Mesendoderm (in vitro differentiated cells): ENCODE data around the gene CADPS.

ENCODE experiments used
- DNase-seq: peaks from one replicate; pipeline ENCODE4 v3.0.0; 2013
- H2AK5ac ChIP-seq: 2 replicates; pipeline ENCODE4 v1.6.1; 2013; ENCODE audit warnings: low read length, inconsistent platforms
- H2BK120ac ChIP-seq: 2 replicates; pipeline ENCODE4 v1.6.1; 2013; ENCODE audit warnings: low read depth, mild to moderate bottlenecking, low read length, moderate library complexity, mixed read lengths
- H2BK15ac ChIP-seq: replicated peaks from 2 replicates; pipeline ENCODE4 v1.6.1; 2013; ENCODE audit warnings: low read depth, mild to moderate bottlenecking, moderate library complexity
- H2BK5ac ChIP-seq: 2 replicates; pipeline ENCODE4 v1.6.1; 2013; ENCODE audit warnings: low read length, inconsistent platforms
- H3K18ac ChIP-seq: 2 replicates; pipeline ENCODE4 v1.6.1; 2013; ENCODE audit warnings: mild to moderate bottlenecking, low read length, mixed read lengths
- H3K23ac ChIP-seq: one replicate; pipeline ENCODE4 v1.6.1; 2013; ENCODE audit warnings: low read length
- H3K27ac ChIP-seq: 2 replicates; pipeline ENCODE4 v1.5.1; 2013; ENCODE audit warnings: low read depth, mild to moderate bottlenecking, inconsistent platforms, low read length, moderate library complexity
- H3K27me3 ChIP-seq: 2 replicates; pipeline ENCODE4 v1.6.1; 2013; ENCODE audit warnings: low read length, control low read depth, mild to moderate bottlenecking, inconsistent platforms; ENCODE audit not compliant: insufficient read depth, poor library complexity
- H3K36me3 ChIP-seq: 2 replicates; pipeline ENCODE4 v1.6.1; 2013; ENCODE audit warnings: low read length, inconsistent platforms; ENCODE audit not compliant: control insufficient read depth, insufficient read depth
- H3K4ac ChIP-seq: one replicate; pipeline ENCODE4 v1.6.1; 2013; ENCODE audit warnings: low read depth, mild to moderate bottlenecking, low read length, moderate library complexity
- H3K4me1 ChIP-seq: 2 replicates; pipeline ENCODE4 v1.6.1; 2013; ENCODE audit warnings: low read depth, low read length, inconsistent platforms; ENCODE audit not compliant: control insufficient read depth
- H3K4me2 ChIP-seq: 2 replicates; pipeline ENCODE4 v1.6.1; 2013; ENCODE audit warnings: low read length
- H3K4me3 ChIP-seq: 2 replicates; pipeline ENCODE4 v1.5.1; 2013; ENCODE audit warnings: mild to moderate bottlenecking, low read length
- H3K56ac ChIP-seq: one replicate; pipeline ENCODE4 v1.6.1; 2013; ENCODE audit warnings: low read length
- H3K79me1 ChIP-seq: 2 replicates; pipeline ENCODE4 v1.6.1; 2013; ENCODE audit warnings: low read length, inconsistent platforms
- H3K79me2 ChIP-seq: 2 replicates; pipeline ENCODE4 v1.6.1; 2013; ENCODE audit warnings: mild to moderate bottlenecking, low read length; ENCODE audit not compliant: control insufficient read depth, insufficient read depth
- H3K9ac ChIP-seq: 2 replicates; pipeline ENCODE4 v1.6.1; 2013; ENCODE audit warnings: low read length, inconsistent platforms
- H4K5ac ChIP-seq: one replicate; pipeline ENCODE4 v1.6.1; 2013; ENCODE audit warnings: low read length
- H4K8ac ChIP-seq: one replicate; pipeline ENCODE4 v1.6.1; 2013; ENCODE audit warnings: low read depth, mild to moderate bottlenecking, control low read depth, low read length, moderate library complexity
- WGBS: extraction: QIAGEN DNeasy Blood & Tissue Kit; methylation state at CpG from one replicate; pipeline ENCODE4 v1.1.7; 2013; ENCODE audit warnings: low lambda C conversion rate, missing lambda C conversion rate; ENCODE audit not compliant: insufficient coverage; ENCODE audit errors: extremely low coverage; 5-methylcytosine and 5-hydroxymethylcytosine counted together

The CADPS gene

DNA sequence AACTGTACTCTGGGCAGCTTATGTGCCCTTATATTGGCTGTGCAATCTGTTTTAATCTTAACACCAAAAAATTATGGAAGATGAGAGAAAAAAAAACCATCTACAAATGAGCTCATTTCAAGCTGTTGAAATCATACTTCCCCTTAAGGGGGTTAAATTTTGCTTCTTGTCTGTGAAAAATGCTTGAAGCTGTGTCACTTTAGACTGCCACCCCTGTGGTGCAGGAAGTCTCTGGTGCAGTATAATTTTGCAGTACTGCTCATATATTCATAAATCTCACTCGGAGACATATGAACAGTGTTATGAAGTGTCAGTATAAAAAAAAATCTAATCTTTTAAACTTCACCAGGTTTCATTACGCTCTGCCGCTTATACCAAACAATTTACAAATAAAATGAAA, 471.5 kb downstream of the CADPS start:
- no peak overlapping the region for H3K23ac ChIP-seq
- no peak overlapping the region for H3K4ac ChIP-seq
- H3K27me3 ChIP-seq: no peaks in the 10 kb centered on the region
- H3K36me3 ChIP-seq: no peaks in the 10 kb centered on the region
- H3K18ac ChIP-seq: no peak overlapping the region
- H4K5ac ChIP-seq: no peak overlapping the region
- no peaks in the 10 kb centered on the region for H3K79me2 ChIP-seq
- H3K9ac ChIP-seq: no peak overlapping the region
- DNase-seq: no peak
- H3K79me1 ChIP-seq: no peaks in the 10 kb centered on the region
- H3K56ac ChIP-seq: no peak overlapping the region
- whole genome bisulfite sequencing: no CpG with 5 or more reads among the region's 3 CpGs
- H4K8ac ChIP-seq: no peak overlapping the region
- no peak overlapping the region for H3K4me2 ChIP-seq
- H2BK5ac ChIP-seq: no peak overlapping the region
- no peak overlapping the region for H2BK120ac ChIP-seq
- no peak overlapping the region for H3K4me3 ChIP-seq
- H2AK5ac ChIP-seq: no peak overlapping the region
- no peak overlapping the region for H3K27ac ChIP-seq
- no peak overlapping the region for H2BK15ac ChIP-seq
- no peaks in the 10 kb centered on the region for H3K4me1 ChIP-seq

DNA sequence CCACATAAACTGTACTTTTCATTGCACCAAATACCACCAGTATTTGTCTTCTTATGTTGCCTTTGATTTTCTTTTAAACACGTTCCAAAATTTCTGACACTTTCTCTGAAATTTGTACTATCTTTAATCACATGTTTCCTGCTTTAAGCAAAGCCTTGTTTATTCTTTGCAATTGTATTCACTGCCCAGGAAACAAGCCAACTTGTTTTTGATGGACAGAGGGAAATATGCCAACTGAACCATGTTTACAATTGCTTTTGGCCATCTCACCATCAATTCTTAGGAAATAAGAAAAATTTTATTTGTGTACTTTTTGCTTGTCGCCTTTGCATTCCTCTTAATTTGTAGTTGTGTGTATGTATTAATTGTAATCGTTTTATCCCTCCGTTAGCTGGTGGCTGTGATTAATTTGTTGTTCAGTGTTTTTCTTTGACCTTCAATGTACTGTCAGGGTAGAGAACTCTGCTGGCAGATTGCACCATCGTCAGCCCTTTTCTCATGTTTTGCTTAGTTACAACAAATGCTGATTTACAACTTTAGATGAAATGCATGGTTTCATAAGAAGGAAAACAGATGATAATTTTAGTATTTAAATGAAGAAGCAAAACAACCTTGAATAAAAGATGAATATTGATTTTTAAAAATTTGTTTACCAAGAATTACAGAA, 482.5 kb downstream of the CADPS start:
- WGBS: no CpG with 5 or more reads among the region's 5 CpGs

DNA sequence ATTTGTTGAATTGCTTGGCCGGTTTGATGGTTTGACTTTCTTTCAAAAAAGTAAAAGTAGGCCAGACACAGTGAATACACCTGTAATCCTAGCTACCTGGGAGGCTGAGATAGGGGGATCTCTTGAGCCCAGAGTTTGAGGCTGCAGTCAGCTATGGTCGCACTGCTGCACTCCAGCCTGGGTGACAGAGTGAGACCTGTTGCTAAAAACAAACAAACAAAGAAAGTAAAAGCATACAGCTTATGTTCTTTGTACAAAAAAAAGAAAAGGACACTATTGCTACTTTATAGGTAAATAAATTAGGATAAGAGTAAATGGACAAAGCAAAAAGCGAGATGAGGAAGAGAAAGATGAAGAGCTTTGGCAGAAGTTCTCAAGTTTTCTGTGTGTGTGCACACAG, 488.0 kb downstream of the CADPS start:
- no peak for DNase-seq
- Histone ChIP-seq H3K79me1 (no peaks in the 10 kb centered on the region), H3K4me3 (no peak overlapping the region), H3K23ac (no peak overlapping the region), H2BK120ac (no peak overlapping the region), H2BK15ac (no peak overlapping the region), H3K27ac (no peak overlapping the region), H3K79me2 (no peaks in the 10 kb centered on the region), H3K9ac (no peak overlapping the region), H3K36me3 (no peaks in the 10 kb centered on the region), H3K4ac (no peak overlapping the region), H3K27me3 (peaks cover under 1% of the 10 kb centered on the region), H2AK5ac (no peak overlapping the region), H2BK5ac (no peak overlapping the region), H3K18ac (no peak overlapping the region), H3K4me1 (no peaks in the 10 kb centered on the region), H3K4me2 (no peak overlapping the region), H3K56ac (no peak overlapping the region), H4K5ac (no peak overlapping the region), H4K8ac (no peak overlapping the region)
- WGBS: no CpG with 5 or more reads among the region's 3 CpGs

More for the DNA sequence above, 482.5 kb downstream of the CADPS start:
- H2BK120ac ChIP-seq: no peak overlapping the region
- H3K23ac ChIP-seq: no peak overlapping the region
- H3K27me3 ChIP-seq: no peaks in the 10 kb centered on the region
- H3K4ac ChIP-seq: no peak overlapping the region
- H3K79me1 ChIP-seq: no peaks in the 10 kb centered on the region
- H3K36me3 ChIP-seq: no peaks in the 10 kb centered on the region
- no peak overlapping the region for H2BK15ac ChIP-seq
- no peak overlapping the region for H2AK5ac ChIP-seq
- H3K27ac ChIP-seq: no peak overlapping the region
- H3K56ac ChIP-seq: no peak overlapping the region
- no peaks in the 10 kb centered on the region for H3K79me2 ChIP-seq
- DNase-seq: no peak
- H3K9ac ChIP-seq: no peak overlapping the region
- H3K4me3 ChIP-seq: no peak overlapping the region
- no peak overlapping the region for H4K5ac ChIP-seq
- no peak overlapping the region for H3K4me2 ChIP-seq
- H3K4me1 ChIP-seq: no peaks in the 10 kb centered on the region
- H4K8ac ChIP-seq: no peak overlapping the region
- no peak overlapping the region for H2BK5ac ChIP-seq
- H3K18ac ChIP-seq: no peak overlapping the region

GRCh38 chr3:62379321-62379798, 495.9 kb downstream of the CADPS start:
- Histone ChIP-seq H3K4me3 (no peak overlapping the region), H2BK5ac (no peak overlapping the region), H3K79me1 (no peaks in the 10 kb centered on the region), H2AK5ac (no peak overlapping the region), H3K23ac (no peak overlapping the region), H3K27me3 (peaks cover 75% of the 10 kb centered on the region), H3K4ac (no peak overlapping the region), H3K4me1 (no peaks in the 10 kb centered on the region), H3K56ac (no peak overlapping the region), H3K9ac (no peak overlapping the region), H3K36me3 (no peaks in the 10 kb centered on the region), H2BK15ac (no peak overlapping the region), H3K4me2 (no peak overlapping the region), H3K79me2 (no peaks in the 10 kb centered on the region), H3K27ac (no peak overlapping the region), H2BK120ac (no peak overlapping the region), H4K8ac (no peak overlapping the region), H3K18ac (no peak overlapping the region), H4K5ac (no peak overlapping the region)
- no CpG with 5 or more reads among the region's 21 CpGs for WGBS
- peak; percentile 33 for DNase-seq

GRCh38 chr3:62378921-62379320, 496.3 kb downstream of the CADPS start:
- H3K56ac ChIP-seq: no peak overlapping the region
- no peak overlapping the region for H3K27ac ChIP-seq
- H2BK15ac ChIP-seq: no peak overlapping the region
- no peak overlapping the region for H2AK5ac ChIP-seq
- H3K79me2 ChIP-seq: no peaks in the 10 kb centered on the region
- H4K5ac ChIP-seq: no peak overlapping the region
- no peaks in the 10 kb centered on the region for H3K4me1 ChIP-seq
- no peak overlapping the region for H3K4me2 ChIP-seq
- H2BK120ac ChIP-seq: no peak overlapping the region
- H3K18ac ChIP-seq: no peak overlapping the region
- H4K8ac ChIP-seq: no peak overlapping the region
- H2BK5ac ChIP-seq: no peak overlapping the region
- H3K23ac ChIP-seq: no peak overlapping the region
- no peaks in the 10 kb centered on the region for H3K36me3 ChIP-seq
- no peak overlapping the region for H3K4ac ChIP-seq
- H3K79me1 ChIP-seq: no peaks in the 10 kb centered on the region
- no peak overlapping the region for H3K9ac ChIP-seq
- H3K27me3 ChIP-seq: peaks cover 79% of the 10 kb centered on the region
- no peak for DNase-seq
- WGBS: no CpG with 5 or more reads among the region's 14 CpGs
- no peak overlapping the region for H3K4me3 ChIP-seq

- Histone ChIP-seq H3K18ac (no peak overlapping the region), H3K36me3 (no peaks in the 10 kb centered on the region), H3K27me3 (peaks cover 85% of the 10 kb centered on the region), H3K4ac (no peak overlapping the region), H2BK120ac (no peak overlapping the region), H3K79me1 (no peaks in the 10 kb centered on the region), H2BK5ac (no peak overlapping the region), H3K23ac (no peak overlapping the region), H4K5ac (no peak overlapping the region), H3K9ac (no peak overlapping the region), H2AK5ac (no peak overlapping the region), H3K4me1 (no peaks in the 10 kb centered on the region), H3K27ac (no peak overlapping the region), H3K79me2 (no peaks in the 10 kb centered on the region), H4K8ac (no peak overlapping the region), H3K4me3 (no peak overlapping the region), H3K4me2 (peak overlapping the region; percentile 43), H2BK15ac (no peak overlapping the region), H3K56ac (no peak overlapping the region)
- peak; percentile 69 for DNase-seq
- no CpG with 5 or more reads among the region's 29 CpGs for WGBS
Measured at GRCh38 chr3:62378311-62378789, 496.9 kb downstream of the CADPS start.
